GM10266 (cell line): ENCODE measurements around the gene SLC8A3.

Experiments used
- DNase-seq: peaks from one replicate; pipeline ENCODE4 v3.0.0; 2012; ENCODE audit errors: extremely low spot score
- TF ChIP-seq, protein P1 (sequence below): IDR thresholded peaks from 2 replicates; pipeline ENCODE4 v1.5.1; 2012; ENCODE audit warnings: mild to moderate bottlenecking, low read depth; ENCODE audit not compliant: control insufficient read depth, insufficient read depth; ENCODE audit errors: missing control alignments

SLC8A3 gene

DNA sequence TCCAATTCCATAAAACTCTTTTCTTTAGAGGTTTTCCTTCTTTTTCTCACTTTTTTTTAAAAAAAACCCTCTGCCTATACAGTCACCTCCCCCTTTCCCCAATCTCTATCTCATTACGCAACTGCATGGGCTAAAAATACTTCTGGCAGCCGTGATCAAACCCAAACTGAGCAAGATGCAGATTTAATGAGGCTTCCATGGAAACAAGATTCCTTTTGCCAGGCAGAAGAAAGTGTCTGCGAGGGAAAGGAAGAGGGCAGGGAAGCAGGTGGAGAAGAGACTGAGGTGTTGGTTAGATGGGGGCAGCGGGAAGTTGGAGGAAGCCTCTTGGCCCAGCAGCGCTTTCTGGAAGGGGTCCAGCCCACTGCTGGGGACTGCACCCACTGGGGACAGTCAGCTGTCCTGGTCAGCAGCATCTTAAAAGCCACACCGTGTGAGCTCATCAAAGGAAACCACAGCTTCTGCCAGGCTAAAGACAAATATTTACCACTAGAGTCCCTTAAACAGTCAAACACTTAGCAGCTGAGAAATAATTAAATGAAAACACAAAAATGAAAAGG is 90.4 kb downstream of the SLC8A3 start:
- TF ChIP-seq, protein P1, sequence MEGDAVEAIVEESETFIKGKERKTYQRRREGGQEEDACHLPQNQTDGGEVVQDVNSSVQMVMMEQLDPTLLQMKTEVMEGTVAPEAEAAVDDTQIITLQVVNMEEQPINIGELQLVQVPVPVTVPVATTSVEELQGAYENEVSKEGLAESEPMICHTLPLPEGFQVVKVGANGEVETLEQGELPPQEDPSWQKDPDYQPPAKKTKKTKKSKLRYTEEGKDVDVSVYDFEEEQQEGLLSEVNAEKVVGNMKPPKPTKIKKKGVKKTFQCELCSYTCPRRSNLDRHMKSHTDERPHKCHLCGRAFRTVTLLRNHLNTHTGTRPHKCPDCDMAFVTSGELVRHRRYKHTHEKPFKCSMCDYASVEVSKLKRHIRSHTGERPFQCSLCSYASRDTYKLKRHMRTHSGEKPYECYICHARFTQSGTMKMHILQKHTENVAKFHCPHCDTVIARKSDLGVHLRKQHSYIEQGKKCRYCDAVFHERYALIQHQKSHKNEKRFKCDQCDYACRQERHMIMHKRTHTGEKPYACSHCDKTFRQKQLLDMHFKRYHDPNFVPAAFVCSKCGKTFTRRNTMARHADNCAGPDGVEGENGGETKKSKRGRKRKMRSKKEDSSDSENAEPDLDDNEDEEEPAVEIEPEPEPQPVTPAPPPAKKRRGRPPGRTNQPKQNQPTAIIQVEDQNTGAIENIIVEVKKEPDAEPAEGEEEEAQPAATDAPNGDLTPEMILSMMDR, result no peak
- DNase-seq, result no peak

GRCh38 chr14:70097576-70098249 is 91.0 kb downstream of the SLC8A3 start:
- DNase-seq, result no peak
- TF ChIP-seq, protein P1, result no peak

GRCh38 chr14:70096866-70097265 is 91.9 kb downstream of the SLC8A3 start:
- no peak for DNase-seq
- TF ChIP-seq, protein P1, result no peak

DNA sequence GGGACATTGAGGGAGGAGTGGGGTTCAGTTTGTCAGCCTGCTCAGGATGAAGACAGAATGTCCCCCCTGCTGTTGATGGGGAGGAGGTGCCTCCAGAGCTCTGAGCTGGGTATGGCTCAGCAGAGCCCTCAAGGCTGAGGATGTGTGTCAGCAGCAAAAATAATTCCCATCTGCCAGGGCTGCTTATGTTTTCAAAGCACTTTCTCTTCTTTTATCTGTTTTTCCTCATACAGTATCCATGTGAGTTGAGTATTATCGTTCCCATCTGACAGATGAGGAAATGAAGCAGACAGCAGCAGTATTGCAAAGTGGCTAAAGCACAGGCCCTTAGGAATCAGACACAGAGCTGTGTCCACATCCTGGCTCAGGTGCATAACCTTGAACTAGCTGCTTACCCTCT is 94.1 kb downstream of the SLC8A3 start:
- TF ChIP-seq, protein P1, result no peak
- DNase-seq, result no peak

DNA sequence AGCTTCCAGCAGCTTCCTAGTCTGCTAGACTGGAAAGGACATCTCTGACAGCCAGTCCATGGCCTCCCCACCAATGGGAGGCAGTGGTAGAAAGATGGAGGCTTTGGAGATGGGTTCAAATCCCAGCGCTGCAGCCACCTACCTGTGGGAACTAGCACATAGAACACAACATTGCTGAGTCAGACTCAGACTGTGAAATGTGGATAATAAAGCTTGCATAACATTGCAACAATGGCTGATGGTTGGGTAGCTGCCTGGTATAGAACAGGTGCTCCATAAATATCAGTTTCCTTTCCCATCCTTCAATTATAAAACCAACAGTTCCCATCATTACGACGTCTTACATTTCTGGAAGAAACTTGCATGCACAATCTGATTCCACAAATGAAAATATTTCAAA is 94.6 kb downstream of the SLC8A3 start:
- no peak for DNase-seq
- TF ChIP-seq, protein P1, result no peak

DNA sequence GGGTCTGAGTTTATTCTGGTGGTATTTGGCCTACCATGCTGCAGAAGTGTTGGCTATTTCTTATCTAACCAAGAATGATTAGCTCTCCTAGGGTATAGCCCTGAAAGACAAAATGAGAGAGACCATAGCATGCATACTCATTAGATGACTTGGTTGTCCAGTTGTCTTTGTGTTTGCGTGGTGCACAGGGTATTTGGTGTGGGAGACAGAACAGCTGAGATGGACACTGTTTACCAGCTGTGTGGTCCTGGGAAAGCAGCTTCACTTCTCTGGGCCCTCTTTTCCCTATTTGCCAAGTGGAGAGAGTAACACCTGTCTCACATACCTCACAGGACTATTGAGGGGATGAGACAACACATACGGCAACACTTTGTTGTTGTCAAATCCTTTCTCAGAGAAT is 95.6 kb downstream of the SLC8A3 start:
- no peak for DNase-seq
- TF ChIP-seq, protein P1, result no peak

GRCh38 chr14:70087380-70087697 is 101.4 kb downstream of the SLC8A3 start:
- no peak for DNase-seq
- TF ChIP-seq, protein P1, result no peak
